Embryonic facial prominence (tissue), 1 donor: Measurements from ENCODE around the gene DHX16.

Experiments used
- DNase-seq: peaks from one replicate; pipeline ENCODE4 v3.0.0-alpha.2; 2016; ENCODE audit errors: extremely low spot score

Gene DHX16

DNA sequence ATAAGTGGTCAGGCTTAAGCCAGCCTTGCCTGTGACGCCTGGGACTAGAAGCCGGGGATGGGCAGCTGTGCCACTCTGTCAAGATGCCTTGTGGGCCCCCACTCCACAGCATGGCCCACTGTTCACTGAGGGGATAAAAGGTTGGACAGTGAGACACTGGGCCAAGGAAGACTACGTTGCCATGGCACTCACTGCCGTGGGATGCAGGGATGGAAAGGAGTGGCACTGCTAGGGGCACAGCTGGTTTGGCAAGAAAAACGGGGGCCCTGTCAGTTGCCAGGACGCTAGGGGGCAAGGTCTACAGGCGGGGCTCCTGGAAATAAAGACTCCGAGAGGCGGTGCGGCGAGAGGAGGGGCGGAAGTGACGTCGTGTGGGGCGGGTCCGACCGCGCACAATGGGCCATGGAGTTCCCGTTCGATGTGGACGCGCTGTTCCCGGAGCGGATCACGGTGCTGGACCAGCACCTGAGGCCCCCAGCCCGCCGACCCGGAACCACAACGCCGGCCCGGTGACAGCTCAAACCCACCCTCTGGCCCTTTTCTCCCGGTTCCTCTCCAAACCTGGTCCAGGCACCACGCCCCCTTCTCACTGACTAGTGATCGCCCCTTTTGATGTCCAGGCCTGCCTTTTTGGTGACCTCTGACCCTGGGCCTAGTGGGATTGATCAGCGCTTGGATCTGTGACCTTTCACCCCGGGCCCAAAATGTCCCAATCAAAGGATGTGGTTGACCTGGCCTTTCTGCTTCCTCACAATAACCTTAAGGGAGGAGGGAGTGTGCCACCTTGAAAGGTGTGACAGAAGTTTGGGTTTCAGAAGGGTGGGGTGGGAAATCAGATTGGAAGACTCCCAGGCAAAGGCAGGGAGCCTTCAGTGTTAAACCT is 46.1 kb downstream of the DHX16 start, which contains the start of gene ATAT1:
Gene ATAT1 (plus strand): TSS at position 391 of the 883 bp plus-strand sequence.
- DNase-seq, result peak; percentile 89

DNA sequence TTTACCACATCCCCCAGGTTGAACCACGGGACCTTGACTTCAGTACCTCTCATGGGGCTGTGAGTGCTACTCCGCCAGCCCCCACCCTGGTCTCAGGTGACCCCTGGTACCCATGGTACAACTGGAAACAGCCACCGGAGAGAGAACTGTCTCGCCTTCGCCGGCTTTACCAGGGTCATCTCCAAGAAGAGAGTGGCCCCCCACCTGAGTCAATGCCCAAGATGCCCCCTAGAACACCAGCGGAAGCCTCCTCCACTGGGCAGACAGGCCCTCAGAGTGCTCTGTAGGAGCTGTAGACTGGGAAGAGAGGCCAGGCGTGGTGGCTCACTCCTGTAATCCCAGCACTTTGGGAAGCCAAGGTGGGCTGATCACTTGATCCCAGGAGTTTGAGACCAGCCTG is 47.3 kb downstream of the DHX16 start:
- DNase-seq, result no peak

DNA sequence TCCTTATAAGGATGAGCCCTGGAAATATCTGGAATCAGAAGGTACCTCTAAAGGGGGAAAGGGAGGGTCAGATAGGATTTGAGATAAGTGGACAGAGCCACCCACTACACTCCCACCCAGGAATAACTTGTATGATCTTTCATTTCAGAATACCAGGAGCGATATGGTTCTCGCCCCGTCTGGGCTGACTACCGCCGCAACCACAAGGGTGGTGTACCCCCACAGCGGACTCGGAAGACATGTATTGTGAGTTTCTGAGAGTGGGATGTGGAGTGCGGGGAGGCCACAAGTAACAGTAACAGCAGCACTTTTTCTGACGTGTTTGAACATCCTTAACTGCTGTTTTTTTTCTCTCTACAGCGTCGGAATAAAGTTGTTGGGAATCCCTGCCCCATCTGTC is 53.2 kb downstream of the DHX16 start:
- DNase-seq, result no peak

DNA sequence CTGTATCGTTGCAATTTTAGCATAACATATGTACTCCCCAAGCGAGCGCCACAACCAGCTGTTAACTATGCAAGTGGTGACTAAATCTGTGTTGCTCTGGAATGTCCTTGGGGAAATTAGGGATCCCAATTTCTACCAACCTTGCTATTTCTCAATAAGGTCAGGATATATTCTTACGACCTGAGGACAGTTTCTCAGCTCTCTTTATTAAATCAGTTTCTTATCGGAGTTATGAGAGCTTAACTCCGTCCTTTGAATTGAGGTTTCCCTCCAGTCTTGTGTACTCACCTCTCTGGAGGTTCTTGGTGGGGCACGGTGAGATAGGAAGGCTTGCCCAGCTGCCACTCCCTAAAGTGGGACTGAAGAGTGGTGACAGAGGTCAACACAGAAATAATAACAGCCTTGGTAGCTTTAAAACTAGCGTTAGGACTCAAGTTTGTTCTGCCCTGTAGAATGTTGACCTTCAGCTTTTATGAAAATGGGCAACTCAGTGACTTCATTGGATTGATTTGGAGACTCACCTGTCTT is 54.5 kb downstream of the DHX16 start:
- DNase-seq, result no peak

DNA sequence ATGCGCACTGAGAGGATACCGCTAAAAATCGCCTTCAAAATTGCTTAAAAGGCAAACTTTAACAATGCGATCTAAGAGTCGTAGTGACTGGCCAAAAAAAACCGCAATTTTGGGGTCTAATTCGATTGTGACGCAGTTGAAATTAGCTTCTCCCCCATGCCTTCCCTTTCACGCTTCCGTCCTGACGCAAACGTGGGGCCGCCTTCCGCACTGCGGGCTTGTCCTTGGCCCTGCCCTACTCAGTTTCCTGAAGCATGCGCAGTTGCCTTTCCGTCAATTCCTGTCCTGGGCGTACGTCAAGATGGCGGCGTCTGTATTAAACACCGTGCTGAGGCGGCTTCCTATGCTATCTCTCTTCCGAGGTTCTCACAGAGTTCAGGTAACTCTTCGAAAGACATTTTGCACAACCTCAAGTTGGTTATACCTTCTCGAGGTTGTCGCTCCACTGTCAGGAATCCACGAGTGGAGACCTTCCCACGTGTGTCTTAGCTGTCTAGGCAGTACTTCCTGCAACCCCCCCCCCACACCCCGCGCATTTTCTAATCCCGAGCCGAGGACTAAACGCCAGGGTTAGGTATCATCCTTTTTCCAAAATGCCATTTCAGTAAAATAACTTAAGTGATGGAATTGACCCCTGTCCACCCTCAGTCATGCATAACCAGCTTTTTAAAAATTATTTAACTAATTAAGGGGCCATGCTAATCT is 55.1 kb downstream of the DHX16 start, which contains the start of gene MRPS18B:
Gene MRPS18B (plus strand): TSS at position 276 of the 705 bp plus-strand sequence. CDS start 26 bp downstream, at position 302.
- DNase-seq, result peak; percentile 98

DNA sequence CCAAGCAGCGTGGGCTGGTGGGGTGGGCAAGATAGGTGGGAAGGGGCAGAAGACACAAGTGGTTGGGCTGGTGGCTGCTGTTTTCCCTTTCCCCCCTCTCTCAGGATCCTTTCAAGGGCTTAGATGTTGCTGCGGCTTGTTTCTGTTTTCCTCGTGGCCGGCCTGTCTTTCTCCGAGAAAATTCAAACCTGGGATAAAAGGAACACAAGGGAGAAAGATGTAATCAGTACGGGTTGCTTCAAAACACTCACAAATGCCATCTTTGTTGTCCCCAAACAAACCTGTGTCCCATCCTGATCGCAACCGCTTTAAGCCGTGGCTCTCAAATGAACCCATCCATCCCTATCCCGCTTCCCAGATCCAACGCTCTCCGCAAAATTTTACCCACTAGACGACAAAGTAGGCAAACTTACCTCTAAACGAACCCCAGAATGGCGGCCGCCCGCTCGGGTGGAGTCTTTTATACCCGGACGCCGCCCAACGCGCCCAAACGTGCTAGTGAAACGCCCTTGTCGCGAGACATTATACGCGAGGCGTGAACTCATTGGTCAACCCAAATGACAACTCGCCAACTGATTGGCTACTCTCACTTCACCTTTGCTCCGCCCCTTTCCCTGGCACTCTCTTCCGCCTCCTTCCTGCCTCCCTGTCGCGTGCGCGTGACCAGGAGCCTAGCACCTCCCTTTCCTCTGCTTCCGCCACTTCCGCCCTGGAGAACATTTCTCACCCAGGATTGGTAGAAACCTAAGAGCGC is 55.8 kb downstream of the DHX16 start, which contains the start of gene PPP1R10:
Gene PPP1R10 (minus strand): TSS at position 433 of the 754 bp plus-strand sequence. CDS start 7,299 bp downstream, outside the sequence.
- DNase-seq, result peak; percentile 100

DNA sequence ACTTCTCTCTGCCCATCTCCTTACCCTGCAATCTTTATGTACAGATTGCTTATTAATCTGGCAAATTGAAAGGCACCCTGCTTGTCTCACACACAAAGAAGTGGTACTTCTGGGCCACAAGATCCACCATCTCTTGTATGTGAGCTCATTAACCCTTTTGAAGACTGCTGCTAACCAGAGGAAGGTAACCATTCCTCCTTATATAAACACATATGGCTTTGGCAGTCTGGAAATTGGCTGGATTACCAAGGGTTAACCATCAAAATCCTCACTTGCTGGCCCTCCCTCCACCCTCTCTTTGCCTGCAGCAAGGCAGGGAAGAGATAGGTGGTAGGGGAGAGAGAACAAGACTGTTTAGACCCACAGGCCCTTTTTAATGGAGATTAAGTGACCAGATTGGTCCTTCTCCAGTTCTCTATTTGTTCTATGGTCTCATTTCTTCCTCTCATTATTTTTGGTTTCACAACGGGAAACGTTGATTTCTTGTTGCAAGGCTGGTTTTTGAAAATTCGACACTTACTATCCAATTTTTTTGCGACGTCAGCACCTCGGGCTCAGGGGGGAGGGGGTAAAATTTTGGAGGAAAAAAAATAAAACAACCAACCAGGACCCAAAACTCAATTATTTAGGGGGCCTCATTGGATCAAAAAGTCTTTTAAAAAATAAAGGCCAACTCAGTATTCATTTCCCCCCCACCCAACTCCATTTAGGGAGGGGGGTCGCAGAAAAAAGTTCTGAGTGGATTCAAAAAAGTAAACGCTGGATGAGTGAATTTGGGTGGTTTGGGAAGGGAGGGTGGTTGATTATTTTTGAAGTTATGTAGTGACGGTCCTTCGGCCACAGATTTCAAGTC is 56.6 kb downstream of the DHX16 start:
- peak; percentile 78 for DNase-seq

DNA sequence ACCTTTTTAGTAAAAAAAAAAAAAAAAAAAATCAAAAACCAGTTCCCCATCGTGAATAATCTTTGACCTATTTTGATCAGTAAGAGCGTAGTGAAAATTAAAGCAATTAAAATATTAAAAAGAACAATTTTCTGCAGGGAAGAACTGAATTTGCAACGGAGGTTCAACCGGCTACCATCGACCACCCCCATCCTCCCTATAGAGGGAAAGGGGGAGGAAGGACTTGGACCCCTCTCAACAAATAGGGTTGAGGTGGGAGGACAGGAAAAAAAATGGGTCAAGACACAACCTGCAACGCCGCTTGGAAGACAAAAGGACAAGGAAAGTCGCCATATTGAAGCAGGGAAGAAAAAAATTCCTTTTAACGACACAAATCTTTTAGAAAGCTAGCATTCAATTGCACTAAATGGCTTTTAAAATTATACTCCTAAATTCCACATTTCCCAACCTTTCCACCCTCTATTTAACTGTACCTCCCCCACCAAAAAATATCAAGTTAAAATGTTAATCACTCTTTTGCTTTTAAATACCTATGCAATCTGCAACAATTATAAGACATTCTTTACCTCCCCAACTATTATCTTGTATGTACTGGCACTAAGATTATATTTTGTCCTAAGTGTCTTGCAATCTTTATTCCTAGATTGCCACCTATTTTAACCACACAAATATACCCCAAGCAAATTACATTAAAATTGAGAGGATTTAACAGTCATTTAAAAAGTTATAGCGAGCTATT is 57.4 kb downstream of the DHX16 start:
- peak; percentile 89 for DNase-seq

DNA sequence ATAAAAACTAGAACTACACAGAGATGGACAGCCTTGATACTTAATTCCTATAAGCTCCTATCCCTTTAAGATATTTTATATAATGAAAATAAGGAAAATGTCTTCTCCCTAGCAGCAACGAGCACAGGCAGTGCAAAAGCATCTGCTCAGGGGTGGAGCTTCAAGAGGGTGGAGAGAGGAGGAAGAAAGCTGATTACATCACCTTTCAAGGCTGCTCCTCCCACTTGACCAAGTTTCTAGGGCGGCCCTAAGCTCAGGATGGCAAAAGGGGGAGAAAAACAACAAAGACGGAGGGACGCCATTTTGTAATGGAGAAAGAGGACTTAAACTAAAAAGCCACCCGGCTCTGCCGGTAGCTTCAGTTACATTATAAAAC is 58.0 kb downstream of the DHX16 start:
- DNase-seq, result peak; percentile 99

DNA sequence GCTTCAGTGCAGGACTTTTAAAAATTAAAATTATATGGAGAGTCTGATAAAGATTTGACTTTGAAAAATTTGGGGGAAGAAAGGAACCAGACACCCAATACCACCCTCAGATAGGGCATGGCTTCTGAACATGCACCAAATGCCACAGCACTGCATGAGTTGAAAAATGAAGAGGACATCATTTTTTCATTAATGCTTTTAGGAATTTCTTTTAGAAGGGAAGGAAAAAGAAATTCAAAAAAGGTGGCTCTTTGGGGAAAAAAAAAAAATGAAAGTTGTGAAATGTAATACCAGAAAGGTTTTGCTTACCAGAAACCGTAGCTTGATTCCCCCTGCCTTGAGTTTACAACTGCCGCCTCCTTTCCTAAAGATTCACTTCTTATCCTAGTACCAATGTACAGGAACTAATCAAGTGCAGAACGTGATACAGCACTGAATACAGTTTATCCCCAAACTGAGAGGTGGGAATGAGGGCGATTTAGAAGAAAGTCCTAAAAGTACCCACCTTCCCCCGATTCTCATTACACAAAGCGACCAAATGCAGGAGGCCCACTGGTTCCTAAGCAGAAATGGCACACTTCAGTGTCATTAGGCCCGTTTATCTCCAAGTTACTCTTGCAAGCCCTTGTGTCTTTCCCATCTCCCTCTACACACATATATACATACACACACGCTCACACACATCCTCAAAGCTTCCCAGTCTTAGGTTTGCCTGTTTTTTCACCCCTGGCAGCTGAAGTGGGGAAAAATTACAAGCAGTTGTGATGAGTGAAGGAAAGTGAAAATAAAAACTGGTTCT is 58.6 kb downstream of the DHX16 start:
- DNase-seq, result no peak

DNA sequence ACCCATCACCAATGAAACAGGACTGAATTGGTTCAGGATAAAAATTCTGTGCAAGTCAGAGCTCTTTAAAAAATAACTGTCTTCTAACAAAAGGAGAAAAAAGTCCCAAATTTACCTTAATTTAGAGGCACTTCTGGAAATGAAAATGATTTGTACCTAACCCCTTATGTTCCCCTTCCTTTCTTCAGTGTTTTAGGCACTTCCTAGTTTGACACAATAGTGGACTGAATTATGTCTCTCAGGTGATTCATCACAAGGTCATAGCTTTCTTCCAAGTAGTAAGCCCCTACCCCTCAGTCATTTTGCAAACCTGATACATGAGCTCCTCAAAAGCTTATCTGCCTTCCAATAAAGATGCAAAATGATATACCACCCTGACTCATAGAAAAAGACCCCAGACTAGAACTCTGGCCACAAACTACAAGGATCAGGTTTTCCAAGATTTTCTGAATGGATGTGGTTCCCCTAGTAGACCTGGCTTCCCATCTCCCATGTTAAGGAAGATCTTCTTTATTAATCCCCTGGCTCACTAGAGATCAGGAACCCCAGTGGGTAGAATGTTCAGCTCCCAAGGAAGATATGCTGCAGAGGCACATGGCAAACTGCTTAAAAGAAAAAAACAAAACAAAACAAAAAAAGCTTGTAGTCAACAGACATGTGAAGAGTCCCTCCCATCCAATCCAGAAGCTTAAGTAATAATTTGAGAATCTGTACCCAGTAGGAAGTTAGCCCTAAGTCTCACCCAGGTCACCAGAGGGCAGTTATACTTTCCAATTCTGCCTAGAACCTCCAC is 59.4 kb downstream of the DHX16 start:
- no peak for DNase-seq

DNA sequence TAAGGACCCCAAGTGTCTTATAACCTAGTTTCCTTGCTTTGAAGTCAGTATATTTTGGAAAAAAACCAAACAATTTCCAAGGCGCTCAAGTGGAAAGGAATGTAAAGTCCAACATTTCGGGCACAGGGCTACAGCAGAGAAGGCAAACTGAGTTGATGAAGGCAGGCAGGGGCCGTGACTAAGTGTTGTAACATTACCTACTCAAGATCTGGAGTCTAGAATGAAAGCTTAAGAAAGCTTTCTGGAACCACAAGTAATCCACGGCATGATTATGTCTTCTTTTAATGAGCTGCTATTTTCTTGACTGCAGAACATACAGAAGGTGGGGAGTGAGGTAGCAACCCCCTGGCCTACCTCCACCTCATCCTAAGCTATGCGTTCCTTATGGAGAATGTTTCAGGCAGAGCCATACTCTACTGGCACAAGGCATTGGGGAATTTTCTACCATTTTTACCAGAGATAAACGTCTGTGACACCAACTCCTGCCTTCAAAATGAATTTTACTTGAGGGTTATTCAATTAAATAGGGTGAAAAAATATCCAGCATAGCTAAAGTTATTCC is 60.0 kb downstream of the DHX16 start:
- no peak for DNase-seq

DNA sequence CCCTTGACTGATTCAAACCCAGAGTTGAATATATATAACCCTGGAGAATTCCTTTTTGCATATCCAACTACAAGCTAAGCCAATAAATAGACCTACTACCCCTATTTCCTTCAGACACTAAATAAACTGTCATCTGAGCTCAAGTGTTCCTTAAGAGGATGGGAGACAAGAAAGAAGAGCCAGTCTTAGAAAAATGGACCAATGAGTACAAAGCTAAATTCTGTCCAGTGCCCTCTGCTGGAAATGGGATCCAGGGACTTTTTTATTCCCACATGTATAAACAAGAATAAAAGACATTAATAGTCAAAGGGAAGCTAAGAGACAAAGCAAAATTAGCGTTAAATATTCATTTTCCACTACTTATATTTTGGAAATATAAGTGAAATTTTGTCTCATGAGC is 60.6 kb downstream of the DHX16 start:
- DNase-seq, result no peak

DNA sequence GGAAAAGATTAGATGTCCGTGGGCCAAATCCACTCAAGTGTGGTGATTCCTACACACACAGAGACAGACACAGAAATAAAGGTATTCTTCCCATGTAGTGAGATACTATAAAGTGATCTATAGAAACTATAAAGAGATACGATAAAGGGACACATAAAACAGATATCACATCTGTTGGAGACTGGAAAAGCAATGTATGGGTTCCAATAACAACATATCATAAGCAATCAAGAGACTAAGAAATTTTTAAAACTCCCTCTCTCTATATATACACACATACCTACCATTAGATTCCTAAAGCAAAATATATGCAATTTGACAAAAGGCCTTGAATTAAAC is 61.0 kb downstream of the DHX16 start:
- DNase-seq, result no peak

DNA sequence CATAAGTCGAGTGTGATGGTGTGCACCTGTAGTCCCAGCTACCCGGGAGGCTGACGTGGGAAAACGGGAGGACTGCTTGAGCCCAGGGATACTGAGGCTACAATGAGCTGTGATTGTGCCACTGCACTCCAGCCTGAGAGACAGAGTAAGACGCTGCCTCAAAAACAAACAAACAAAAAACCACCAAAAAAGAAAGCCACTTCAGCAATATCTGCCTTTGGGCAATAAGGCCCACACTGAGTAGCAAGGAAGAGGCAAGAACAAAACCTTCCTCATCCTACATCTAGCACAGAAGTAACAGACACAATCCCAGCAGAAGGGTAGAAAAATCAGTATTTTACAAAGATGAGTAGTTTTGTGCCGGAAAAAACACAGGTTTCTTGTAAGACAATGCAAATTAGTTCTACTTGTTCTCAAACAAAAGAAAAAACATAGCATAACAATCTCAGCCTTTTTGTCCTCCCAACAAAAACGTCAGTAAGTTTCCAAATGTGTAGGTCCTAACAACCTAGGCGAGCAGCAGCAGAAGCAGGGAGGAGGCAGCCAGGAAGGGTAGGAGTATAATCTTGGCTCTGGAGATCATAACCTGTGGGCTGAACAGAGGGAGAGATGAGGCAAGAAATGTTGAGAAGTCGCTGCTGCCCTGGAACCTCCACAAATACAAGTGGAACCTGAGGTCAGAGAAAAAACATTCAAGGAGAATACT is 61.5 kb downstream of the DHX16 start:
- no peak for DNase-seq

DNA sequence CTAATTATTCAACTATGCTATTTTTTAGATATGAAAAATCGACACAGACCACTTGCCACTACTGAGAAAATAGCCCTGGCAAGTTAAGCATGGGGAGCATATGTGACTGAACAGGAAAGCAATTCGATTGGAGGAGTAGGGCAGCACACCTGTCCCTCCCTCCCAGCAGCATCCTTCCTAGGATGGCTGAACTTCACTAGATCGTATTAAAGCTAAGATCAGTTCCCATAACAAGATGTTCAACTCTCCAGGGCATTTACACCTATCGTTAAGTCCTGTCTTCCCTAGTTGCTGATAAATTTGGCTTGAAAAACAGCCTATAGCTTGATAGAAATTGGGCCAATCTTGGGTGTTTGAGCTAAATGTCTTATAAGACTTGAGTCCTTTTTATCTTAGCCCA is 62.7 kb downstream of the DHX16 start:
- no peak for DNase-seq

DNA sequence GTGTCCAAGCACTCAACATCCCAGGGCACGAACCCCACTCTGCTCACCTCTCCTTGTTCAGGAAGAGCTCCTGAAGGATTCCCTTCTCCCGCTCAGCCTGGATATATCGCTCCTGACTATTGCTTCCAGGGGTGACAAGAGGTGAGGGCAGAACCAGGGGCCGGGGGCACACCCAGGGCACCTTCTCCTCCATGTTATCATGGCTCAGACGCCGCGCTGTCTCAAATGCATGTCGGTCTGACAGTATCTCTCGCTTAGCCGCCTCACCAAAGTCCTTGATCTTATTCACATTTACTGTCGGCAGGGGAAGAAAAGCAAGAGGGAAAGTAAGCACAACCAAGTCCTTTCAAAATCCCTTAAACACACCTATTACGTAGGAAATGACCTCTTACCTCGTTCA is 68.8 kb downstream of the DHX16 start:
- DNase-seq, result no peak
